Astrocyte (in vitro differentiated cells and primary cell): Measurements from ENCODE around the gene CTTN. TPM values are rescaled to one million over a fixed set of nuclear protein-coding genes. Genes with fewer than 3 reads are reported as not detected.
A peak's percentile ranks its signal among the peaks of the same experiment; 100 is the strongest.

Experiments
- DNase-seq: peaks from one replicate; pipeline ENCODE4 v3.0.0-alpha.2; 2010; ENCODE audit warnings: low read depth
- FAIRE-seq: peaks from 2 replicates; lab custom pipeline; 2011; peaks lifted over from hg19 to GRCh38; lab: Jason Lieb, UNC
- H2AFZ ChIP-seq: 2 replicates; pipeline ENCODE4 v1.6.0; 2012; ENCODE audit warnings: low read depth, low read length, inconsistent platforms
- H3K27ac ChIP-seq: 2 replicates; pipeline ENCODE4 v1.5.1; 2011; ENCODE audit warnings: low read depth, low read length, inconsistent platforms
- H3K27me3 ChIP-seq: 2 replicates; pipeline ENCODE4 v1.6.0; 2011; ENCODE audit warnings: low read length, inconsistent platforms; ENCODE audit not compliant: insufficient read depth
- H3K36me3 ChIP-seq: 2 replicates; pipeline ENCODE4 v1.5.1; 2011; ENCODE audit warnings: low read length, inconsistent platforms; ENCODE audit not compliant: insufficient read depth
- H3K4me1 ChIP-seq: 2 replicates; pipeline ENCODE4 v1.5.1; 2011; ENCODE audit warnings: low read length, inconsistent platforms; ENCODE audit not compliant: insufficient read depth
- H3K4me2 ChIP-seq: 2 replicates; pipeline ENCODE4 v1.6.0; 2012; ENCODE audit warnings: low read length, inconsistent platforms
- H3K4me3 ChIP-seq: 2 replicates; pipeline ENCODE4 v1.5.1; 2011; ENCODE audit warnings: low read depth, mild to moderate bottlenecking, low read length, inconsistent platforms; ENCODE audit not compliant: insufficient read depth
- H3K79me2 ChIP-seq: 2 replicates; pipeline ENCODE4 v1.6.0; 2012; ENCODE audit warnings: mild to moderate bottlenecking, low read length, inconsistent platforms; ENCODE audit not compliant: insufficient read depth
- H3K9ac ChIP-seq: 2 replicates; pipeline ENCODE4 v1.6.0; 2012; ENCODE audit warnings: mild to moderate bottlenecking, low read length, inconsistent platforms
- H3K9me3 ChIP-seq: 2 replicates; pipeline ENCODE4 v1.5.1; 2012; ENCODE audit warnings: low read depth, mild to moderate bottlenecking, low read length, inconsistent platforms; ENCODE audit not compliant: insufficient read depth
- H4K20me1 ChIP-seq: 2 replicates; pipeline ENCODE4 v1.6.0; 2012; ENCODE audit warnings: low read length, inconsistent platforms; ENCODE audit not compliant: insufficient read depth
- H3K27ac Mint-ChIP-seq: one replicate; pipeline ENCODE4 v1.8.0; 2021; ENCODE audit warnings: mild to moderate bottlenecking, mixed read lengths; ENCODE audit not compliant: unreplicated experiment
- H3K27me3 Mint-ChIP-seq: one replicate; pipeline ENCODE4 v1.8.0; 2021; ENCODE audit warnings: low read depth, mixed read lengths; ENCODE audit not compliant: unreplicated experiment
- H3K36me3 Mint-ChIP-seq: one replicate; pipeline ENCODE4 v1.8.0; 2021; ENCODE audit warnings: low read depth, mixed read lengths; ENCODE audit not compliant: unreplicated experiment
- H3K4me1 Mint-ChIP-seq: one replicate; pipeline ENCODE4 v1.8.0; 2021; ENCODE audit warnings: low read depth, mixed read lengths; ENCODE audit not compliant: unreplicated experiment
- H3K4me3 Mint-ChIP-seq: one replicate; pipeline ENCODE4 v1.8.0; 2021; ENCODE audit warnings: mild to moderate bottlenecking, moderate library complexity, mixed read lengths; ENCODE audit not compliant: unreplicated experiment
- H3K9me3 Mint-ChIP-seq: one replicate; pipeline ENCODE4 v1.8.0; 2021; ENCODE audit warnings: mild to moderate bottlenecking, mixed read lengths; ENCODE audit not compliant: unreplicated experiment
- CTCF ChIP-seq: IDR thresholded peaks from 2 replicates; pipeline ENCODE4 v1.5.1; 2011; ENCODE audit warnings: low read depth, mild to moderate bottlenecking, inconsistent platforms, low read length, moderate library complexity; ENCODE audit not compliant: insufficient read depth
- EZH2 ChIP-seq: IDR thresholded peaks from 2 replicates; pipeline ENCODE4 v1.6.1; 2012; ENCODE audit warnings: mild to moderate bottlenecking, low read length, inconsistent platforms; ENCODE audit not compliant: insufficient read depth
- total RNA-seq: library from RNA; stranded (reverse); gene quantifications from 2 replicates; pipeline ENCODE4 v1.2.1, GENCODE V29; 2021

CTTN gene
- total RNA-seq, 1 donor from 2014 or later: 344 TPM

- Histone ChIP-seq H2AFZ (no peak overlapping the region), H4K20me1 (no peaks in the 10 kb centered on the region), H3K27me3 (peaks cover 2% of the 10 kb centered on the region), H3K4me3 (no peak overlapping the region), H3K36me3 (no peaks in the 10 kb centered on the region), H3K79me2 (no peaks in the 10 kb centered on the region), H3K4me2 (peak overlapping the region; percentile 42), H3K27ac (no peak overlapping the region), H3K4me1 (peaks cover 7% of the 10 kb centered on the region), H3K9ac (no peak overlapping the region), H3K9me3 (no peaks in the 10 kb centered on the region)
- no peak for TF ChIP-seq CTCF
- TF ChIP-seq EZH2: no peak
- Mint-ChIP-seq H3K27ac (no peak overlapping the region), H3K9me3 (no peaks in the 10 kb centered on the region), H3K27me3 (peaks cover 33% of the 10 kb centered on the region), H3K4me1 (peaks cover 3% of the 10 kb centered on the region), H3K4me3 (no peak overlapping the region), H3K36me3 (peaks cover 5% of the 10 kb centered on the region)
- DNase-seq (peak; percentile 78), FAIRE-seq (no peak)
Measured at GRCh38 chr11:70481625-70482528, 83.5 kb downstream of the CTTN start.

- Histone ChIP-seq H3K4me2 (peak overlapping the region; percentile 42), H3K79me2 (no peaks in the 10 kb centered on the region), H3K27ac (no peak overlapping the region), H2AFZ (no peak overlapping the region), H3K4me3 (no peak overlapping the region), H3K9me3 (no peaks in the 10 kb centered on the region), H3K27me3 (peaks cover 2% of the 10 kb centered on the region), H3K9ac (no peak overlapping the region), H3K36me3 (no peaks in the 10 kb centered on the region), H4K20me1 (no peaks in the 10 kb centered on the region), H3K4me1 (peaks cover 7% of the 10 kb centered on the region)
- H3K36me3 Mint-ChIP-seq: peaks cover 5% of the 10 kb centered on the region
- no peak for TF ChIP-seq EZH2
- no peak for TF ChIP-seq CTCF
- DNase-seq (peak; percentile 71), FAIRE-seq (no peak)
- H3K4me3 Mint-ChIP-seq: no peak overlapping the region
- peaks cover 33% of the 10 kb centered on the region for H3K27me3 Mint-ChIP-seq
- peaks cover 3% of the 10 kb centered on the region for H3K4me1 Mint-ChIP-seq
- no peak overlapping the region for H3K27ac Mint-ChIP-seq
- H3K9me3 Mint-ChIP-seq: peaks cover 3% of the 10 kb centered on the region
Measured at GRCh38 chr11:70482529-70482917, 84.2 kb downstream of the CTTN start.
